Glutamatergic neuron (in vitro differentiated cells): ENCODE data around the gene CASQ2. TPM values are rescaled to one million over a fixed set of nuclear protein-coding genes. Genes with fewer than 3 reads are reported as not detected.

Experiments used
- DNase-seq: peaks from one replicate; pipeline ENCODE4 v3.0.0; 2022
- H3K27ac Mint-ChIP-seq: one replicate; pipeline ENCODE4 v1.8.0; 2020; ENCODE audit warnings: mild to moderate bottlenecking, mixed read lengths, inconsistent platforms; ENCODE audit not compliant: unreplicated experiment
- H3K27me3 Mint-ChIP-seq: one replicate; pipeline ENCODE4 v1.8.0; 2020; ENCODE audit warnings: mild to moderate bottlenecking, moderate library complexity, mixed read lengths, inconsistent platforms; ENCODE audit not compliant: unreplicated experiment
- H3K36me3 Mint-ChIP-seq: one replicate; pipeline ENCODE4 v1.8.0; 2020; ENCODE audit warnings: mild to moderate bottlenecking, mixed read lengths, inconsistent platforms; ENCODE audit not compliant: unreplicated experiment
- H3K4me1 Mint-ChIP-seq: one replicate; pipeline ENCODE4 v1.8.0; 2020; ENCODE audit warnings: mild to moderate bottlenecking, low read depth, mixed read lengths, inconsistent platforms; ENCODE audit not compliant: unreplicated experiment
- H3K4me3 Mint-ChIP-seq: one replicate; pipeline ENCODE4 v1.8.0; 2020; ENCODE audit warnings: mild to moderate bottlenecking, mixed read lengths, inconsistent platforms; ENCODE audit not compliant: unreplicated experiment
- H3K9me3 Mint-ChIP-seq: one replicate; pipeline ENCODE4 v1.8.0; 2020; ENCODE audit warnings: mild to moderate bottlenecking, moderate library complexity, mixed read lengths, inconsistent platforms; ENCODE audit not compliant: unreplicated experiment
- total RNA-seq: library from RNA; stranded (reverse); fragmentation: NEBNext Ultra II Directional; extraction: Animal tissue kit (Norgen Biotek cat#: 25700); gene quantifications from one replicate; pipeline ENCODE4 v1.2.1, GENCODE V29; 2021; ENCODE audit not compliant: unreplicated experiment
- TF ChIP-seq, protein P1 (sequence below): fragments of 200-600 bp; sonication (generic); IDR thresholded peaks from one replicate; pipeline ENCODE4 v1.5.0; 2021; ENCODE audit not compliant: partially characterized antibody, unreplicated experiment

CASQ2 gene
- total RNA-seq, 1 donor from 2014 or later: not detected

DNA sequence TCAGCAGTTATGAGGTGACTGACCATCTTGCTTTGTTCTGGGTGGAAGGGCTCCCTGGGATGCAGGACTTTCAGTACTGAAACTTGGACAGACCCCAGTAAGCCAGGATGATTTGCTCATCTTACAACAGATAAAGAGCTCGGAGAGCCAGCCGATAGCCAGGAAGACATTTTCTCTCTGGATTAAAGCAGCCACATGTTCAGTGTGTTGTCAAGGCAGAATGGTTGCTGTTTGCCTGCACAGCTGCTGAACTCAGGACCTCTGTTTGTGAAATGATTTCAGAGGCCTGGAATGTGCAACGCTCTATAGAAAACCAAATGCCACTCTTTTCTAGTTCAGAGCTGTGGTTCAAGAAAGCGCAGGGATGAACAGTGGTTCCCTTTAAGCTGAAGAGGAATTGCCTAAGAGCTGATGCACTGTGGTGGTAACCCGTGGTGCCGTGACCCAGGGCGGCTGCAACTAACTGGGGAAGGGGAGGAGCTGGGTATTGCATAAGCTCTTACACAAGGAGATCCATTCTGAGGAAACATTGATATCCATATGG is 40.7 kb downstream of the CASQ2 start:
- Mint-ChIP-seq H3K9me3 (no peaks in the 10 kb centered on the region), H3K27me3 (peaks cover 2% of the 10 kb centered on the region), H3K4me3 (no peak overlapping the region), H3K4me1 (peaks cover 5% of the 10 kb centered on the region), H3K27ac (no peak overlapping the region), H3K36me3 (no peaks in the 10 kb centered on the region)
- DNase-seq: no peak
- TF ChIP-seq, protein P1, sequence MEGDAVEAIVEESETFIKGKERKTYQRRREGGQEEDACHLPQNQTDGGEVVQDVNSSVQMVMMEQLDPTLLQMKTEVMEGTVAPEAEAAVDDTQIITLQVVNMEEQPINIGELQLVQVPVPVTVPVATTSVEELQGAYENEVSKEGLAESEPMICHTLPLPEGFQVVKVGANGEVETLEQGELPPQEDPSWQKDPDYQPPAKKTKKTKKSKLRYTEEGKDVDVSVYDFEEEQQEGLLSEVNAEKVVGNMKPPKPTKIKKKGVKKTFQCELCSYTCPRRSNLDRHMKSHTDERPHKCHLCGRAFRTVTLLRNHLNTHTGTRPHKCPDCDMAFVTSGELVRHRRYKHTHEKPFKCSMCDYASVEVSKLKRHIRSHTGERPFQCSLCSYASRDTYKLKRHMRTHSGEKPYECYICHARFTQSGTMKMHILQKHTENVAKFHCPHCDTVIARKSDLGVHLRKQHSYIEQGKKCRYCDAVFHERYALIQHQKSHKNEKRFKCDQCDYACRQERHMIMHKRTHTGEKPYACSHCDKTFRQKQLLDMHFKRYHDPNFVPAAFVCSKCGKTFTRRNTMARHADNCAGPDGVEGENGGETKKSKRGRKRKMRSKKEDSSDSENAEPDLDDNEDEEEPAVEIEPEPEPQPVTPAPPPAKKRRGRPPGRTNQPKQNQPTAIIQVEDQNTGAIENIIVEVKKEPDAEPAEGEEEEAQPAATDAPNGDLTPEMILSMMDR: no peak

DNA sequence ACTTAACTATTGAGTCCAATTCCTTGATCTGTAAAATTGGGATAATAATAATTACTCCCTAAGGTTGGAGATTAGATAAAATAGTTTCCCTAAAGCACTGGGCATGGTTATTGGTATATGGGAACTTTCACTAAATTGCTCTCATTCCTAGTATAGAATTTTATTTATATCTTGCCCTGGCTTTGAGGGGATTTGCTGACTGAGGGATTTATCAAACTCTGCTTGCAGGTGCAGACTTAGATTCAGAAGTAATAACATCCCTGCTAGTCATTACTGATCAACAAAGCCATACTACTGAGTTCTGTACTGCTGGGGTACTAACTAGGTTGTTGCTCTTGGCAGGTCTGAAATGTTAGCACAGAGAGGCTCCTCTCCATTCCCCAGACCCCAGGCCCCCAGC is 41.9 kb downstream of the CASQ2 start:
- no peak overlapping the region for H3K27ac Mint-ChIP-seq
- no peak overlapping the region for H3K4me3 Mint-ChIP-seq
- TF ChIP-seq, protein P1: no peak
- no peaks in the 10 kb centered on the region for H3K9me3 Mint-ChIP-seq
- H3K36me3 Mint-ChIP-seq: no peaks in the 10 kb centered on the region
- no peak for DNase-seq
- peaks cover 2% of the 10 kb centered on the region for H3K27me3 Mint-ChIP-seq
- H3K4me1 Mint-ChIP-seq: peaks cover 5% of the 10 kb centered on the region

DNA sequence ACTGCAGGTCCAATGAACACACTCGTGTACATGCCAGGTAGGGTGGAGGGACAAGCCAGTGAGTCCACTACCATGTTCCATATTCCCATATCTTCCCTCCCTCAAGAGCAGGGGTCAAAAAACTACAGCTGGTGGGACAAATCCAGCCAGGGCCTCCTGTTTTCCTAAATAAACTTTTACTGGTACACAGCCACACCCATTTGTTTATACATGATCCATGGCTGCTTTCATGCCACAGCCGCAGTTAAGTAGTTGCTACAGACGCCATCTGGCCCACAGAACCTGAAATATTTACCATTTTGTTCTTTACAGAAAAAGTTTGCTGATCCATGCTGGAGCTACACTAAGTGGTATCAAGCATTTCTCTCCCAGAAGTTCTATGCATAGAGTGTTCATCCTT is 42.4 kb downstream of the CASQ2 start:
- no peaks in the 10 kb centered on the region for H3K9me3 Mint-ChIP-seq
- H3K36me3 Mint-ChIP-seq: no peaks in the 10 kb centered on the region
- H3K27ac Mint-ChIP-seq: no peak overlapping the region
- H3K27me3 Mint-ChIP-seq: peaks cover 2% of the 10 kb centered on the region
- H3K4me3 Mint-ChIP-seq: no peak overlapping the region
- H3K4me1 Mint-ChIP-seq: peaks cover 7% of the 10 kb centered on the region
- TF ChIP-seq, protein P1: no peak
- DNase-seq: no peak

DNA sequence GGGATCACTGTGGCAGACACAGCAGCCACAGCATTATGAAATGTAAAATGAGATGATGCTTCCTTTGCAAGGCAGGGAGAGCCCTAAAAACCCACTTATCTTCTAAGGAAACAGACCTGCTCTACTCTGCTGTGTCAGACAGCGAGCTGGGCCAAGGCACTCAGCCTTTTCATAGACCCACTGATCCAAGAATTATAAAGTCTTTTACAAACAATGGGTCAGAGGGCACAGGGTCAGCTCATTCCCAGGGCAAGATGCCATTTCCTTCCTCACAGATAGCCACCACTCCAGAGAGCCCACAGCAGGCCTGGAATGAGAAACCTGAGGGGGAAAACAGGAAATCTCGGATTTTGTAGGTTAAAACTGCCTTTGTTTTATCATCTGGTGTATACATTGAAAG is 42.9 kb downstream of the CASQ2 start:
- no peaks in the 10 kb centered on the region for H3K9me3 Mint-ChIP-seq
- TF ChIP-seq, protein P1: no peak
- peaks cover 2% of the 10 kb centered on the region for H3K27me3 Mint-ChIP-seq
- H3K4me1 Mint-ChIP-seq: peaks cover 8% of the 10 kb centered on the region
- DNase-seq: no peak
- no peak overlapping the region for H3K4me3 Mint-ChIP-seq
- H3K27ac Mint-ChIP-seq: no peak overlapping the region
- H3K36me3 Mint-ChIP-seq: no peaks in the 10 kb centered on the region

DNA sequence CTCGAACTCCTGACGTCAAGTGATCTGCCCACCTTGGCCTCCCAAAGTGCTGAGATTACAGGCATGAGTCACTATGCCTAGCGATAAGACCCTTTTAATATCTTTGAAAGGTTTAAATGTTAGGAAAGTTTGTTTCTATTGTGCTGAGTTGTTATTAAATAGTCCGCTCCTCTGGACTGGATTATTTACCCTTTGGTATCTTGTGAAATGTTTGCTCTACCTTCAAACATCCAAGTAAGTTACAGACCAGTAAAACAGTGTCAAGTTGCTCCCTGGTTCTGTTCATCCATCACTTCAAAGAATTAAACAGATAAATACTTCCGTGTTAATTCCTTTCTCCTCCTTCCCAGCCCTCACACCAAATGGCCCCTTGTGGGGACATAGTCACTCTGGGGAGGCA is 44.8 kb downstream of the CASQ2 start:
- no peak for DNase-seq
- TF ChIP-seq, protein P1: no peak
- Mint-ChIP-seq H3K4me3 (no peak overlapping the region), H3K27ac (no peak overlapping the region), H3K36me3 (no peaks in the 10 kb centered on the region), H3K27me3 (peaks cover 2% of the 10 kb centered on the region), H3K9me3 (no peaks in the 10 kb centered on the region), H3K4me1 (peaks cover 19% of the 10 kb centered on the region)
